ENCODE measurements around the gene AGK. TPM values are rescaled to one million over a fixed set of nuclear protein-coding genes. Genes with fewer than 3 reads are reported as not detected.

The AGK gene
- total and polyA plus RNA-seq, 2 donors (not counting 1 experiment from before 2014, with no cell fraction given) = 12.8 to 26.1 TPM

GRCh38 chr7:141652691-141653090 lies 101.5 kb downstream of the AGK start:
- DNase-seq (no peak), ATAC-seq (ENCODE audit: low read depth) (no peak)
- H3K4me2 ChIP-seq (replicated peaks; ENCODE audit: low read depth, low read length, poor library complexity, severe bottlenecking) = no peak overlapping the region
- 82% methylated on average over 3 of the region's 3 CpGs for WGBS (ENCODE audit: insufficient coverage)
- no peak overlapping the region for H3K4me3 Mint-ChIP-seq
- H3K27me3 ChIP-seq (replicated peaks in 1 of 4; ENCODE audit: control extremely low read depth in 1 of 4, control insufficient read depth in 3 of 4, insufficient read depth in 4 of 4, low read length in 3 of 4) = no peaks in the 10 kb centered on the region
- intact Hi-C loops (cut with micrococcal nuclease) = loop anchor here (5.0 kb wide), 1 partner anchor 100 kb away; the partner anchor contains the start of gene AGK
- H3K27ac Mint-ChIP-seq = peak overlapping the region; percentile 50
- no peak overlapping the region for H2AFZ ChIP-seq (ENCODE audit: insufficient read depth, low read depth, low read length, poor library complexity, severe bottlenecking)
- H3K9me3 Mint-ChIP-seq (ENCODE audit: insufficient read depth) = no peaks in the 10 kb centered on the region
- peaks cover 27% of the 10 kb centered on the region for H3K4me1 Mint-ChIP-seq
- H3K9me3 ChIP-seq (ENCODE audit: control extremely low read depth in 1 of 3, control insufficient read depth in 2 of 3, insufficient read depth in 1 of 3, low read length in 2 of 3) = no peaks in the 10 kb centered on the region
- no peak overlapping the region for H3K9ac ChIP-seq (ENCODE audit: low read length)
- POLR2A ChIA-PET = no interaction called here
- no peak overlapping the region for H3K4me3 ChIP-seq (ENCODE audit: control extremely low read depth in 1 of 5, extremely low read depth in 1 of 5, insufficient read depth in 1 of 5, low read depth in 2 of 5, low read length in 4 of 5)
- H3K27ac ChIP-seq (ENCODE audit: low read length in 2 of 2) = no peak overlapping the region
- no peaks in the 10 kb centered on the region for H3K79me2 ChIP-seq (ENCODE audit: control insufficient read depth, insufficient read depth, low read length)
- CTCF ChIA-PET = interaction anchor here (1.1 to 4.7 kb wide), 2 partner anchors 85 to 133 kb away, joined by 5 to 48 read pairs; partner anchors contain the start of gene SSBP1
- peaks cover 0 to 11% of the 10 kb centered on the region in 2 experiments for H3K36me3 ChIP-seq (replicated peaks in 1 of 2; ENCODE audit: control extremely low read depth in 1 of 2, control insufficient read depth in 1 of 2, extremely low read depth in 1 of 2, insufficient read depth in 2 of 2, low read length in 1 of 2)
- H3K4me1 ChIP-seq (ENCODE audit: control insufficient read depth in 2 of 2, insufficient read depth in 2 of 2, low read length in 2 of 2) = peaks cover 8 to 17% of the 10 kb centered on the region in 2 donors
- H3K27me3 Mint-ChIP-seq = no peaks in the 10 kb centered on the region
- no peak for TF ChIP-seq CTCF (IDR thresholded peaks at IDR 0.05)
- TF ChIP-seq EZH2 (IDR thresholded peaks at IDR 0.05; ENCODE audit: borderline replicate concordance, insufficient read depth, low read depth, low read length, poor library complexity, severe bottlenecking) = no peak
- H4K20me1 ChIP-seq (ENCODE audit: control insufficient read depth, insufficient read depth, low read length, poor library complexity, severe bottlenecking) = no peaks in the 10 kb centered on the region

DNA sequence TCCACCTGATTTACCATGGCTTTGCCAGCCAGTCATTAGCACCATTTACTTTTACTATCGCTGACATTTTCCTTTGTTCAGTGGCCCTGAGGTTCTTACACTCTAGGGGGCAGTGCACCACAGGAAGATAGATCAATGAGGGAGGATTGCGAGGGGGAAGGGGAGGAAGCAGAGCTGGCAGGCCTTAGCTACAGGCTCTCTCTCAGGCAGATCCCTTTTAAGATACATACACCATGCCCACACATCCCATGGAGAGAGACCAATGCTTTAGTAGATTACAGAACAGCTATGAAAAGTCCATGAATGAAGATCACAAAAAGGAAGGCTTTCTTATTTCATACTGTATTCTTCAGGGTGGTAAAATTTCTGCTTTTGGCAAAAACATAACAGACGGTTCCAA lies 103.3 kb downstream of the AGK start:
- no CpG with 5 or more reads among the region's 3 CpGs for WGBS (ENCODE audit: insufficient coverage)
- no peak overlapping the region for H2AFZ ChIP-seq (ENCODE audit: insufficient read depth, low read depth, low read length, poor library complexity, severe bottlenecking)
- no peaks in the 10 kb centered on the region for H3K79me2 ChIP-seq (ENCODE audit: control insufficient read depth, insufficient read depth, low read length)
- no peak overlapping the region for H3K4me3 Mint-ChIP-seq
- H3K9me3 ChIP-seq (ENCODE audit: control extremely low read depth in 1 of 3, control insufficient read depth in 2 of 3, insufficient read depth in 1 of 3, low read length in 2 of 3) = no peaks in the 10 kb centered on the region
- peak overlapping the region; percentile 51 for H3K27ac Mint-ChIP-seq
- H3K4me1 ChIP-seq (ENCODE audit: control insufficient read depth in 2 of 2, insufficient read depth in 2 of 2, low read length in 2 of 2) = peaks cover 2 to 7% of the 10 kb centered on the region in 2 donors
- POLR2A ChIA-PET = interaction anchor here (0.5 kb wide), 1 partner anchor 669 kb away, joined by 5 read pairs; no protein-coding TSS in a partner anchor
- H3K9ac ChIP-seq (ENCODE audit: low read length) = no peak overlapping the region
- H3K27me3 Mint-ChIP-seq = no peaks in the 10 kb centered on the region
- peaks cover 13% of the 10 kb centered on the region for H3K4me1 Mint-ChIP-seq
- H3K4me2 ChIP-seq (replicated peaks; ENCODE audit: low read depth, low read length, poor library complexity, severe bottlenecking) = no peak overlapping the region
- DNase-seq (peak; percentile 75), ATAC-seq (ENCODE audit: low read depth) (peak; percentile 72)
- peak overlapping the region in 1 of 2 donors; percentile 7 for H3K27ac ChIP-seq (ENCODE audit: low read length in 2 of 2)
- no peaks in the 10 kb centered on the region for H4K20me1 ChIP-seq (ENCODE audit: control insufficient read depth, insufficient read depth, low read length, poor library complexity, severe bottlenecking)
- no peak for TF ChIP-seq EZH2 (IDR thresholded peaks at IDR 0.05; ENCODE audit: borderline replicate concordance, insufficient read depth, low read depth, low read length, poor library complexity, severe bottlenecking)
- TF ChIP-seq CTCF (IDR thresholded peaks at IDR 0.05) = peak; percentile 72
- no peaks in the 10 kb centered on the region for H3K27me3 ChIP-seq (replicated peaks in 1 of 4; ENCODE audit: control extremely low read depth in 1 of 4, control insufficient read depth in 3 of 4, insufficient read depth in 4 of 4, low read length in 3 of 4)
- H3K9me3 Mint-ChIP-seq (ENCODE audit: insufficient read depth) = no peaks in the 10 kb centered on the region
- CTCF ChIA-PET = interaction anchor here (0.6 to 4.7 kb wide), 21 partner anchors 8 to 836 kb away, joined by 3 to 66 read pairs (median 5); partner anchors contain the start of genes DENND11, SSBP1 and WEE2
- H3K4me3 ChIP-seq (ENCODE audit: control extremely low read depth in 1 of 5, extremely low read depth in 1 of 5, insufficient read depth in 1 of 5, low read depth in 2 of 5, low read length in 4 of 5) = no peak overlapping the region
- peaks cover 0 to 19% of the 10 kb centered on the region in 2 experiments for H3K36me3 ChIP-seq (replicated peaks in 1 of 2; ENCODE audit: control extremely low read depth in 1 of 2, control insufficient read depth in 1 of 2, extremely low read depth in 1 of 2, insufficient read depth in 2 of 2, low read length in 1 of 2)
- intact Hi-C loops (cut with micrococcal nuclease) = loop anchor here (1.0 to 5.0 kb wide), 3 partner anchors 56 to 102 kb away; partner anchors contain the start of genes AGK and SSBP1
